22Rv1 (cell line): Measurements from ENCODE around the gene MBD3L2.

Experiments
- H3K27ac ChIP-seq: fragments of 450-650 bp; 2 replicates; pipeline ENCODE4 v1.5.1; 2017
- CTCF ChIP-seq: fragments of 450-650 bp; IDR thresholded peaks from 2 replicates; pipeline ENCODE4 v1.5.1; 2017; ENCODE audit warnings: mild to moderate bottlenecking
- ZFX ChIP-seq: fragments of 450-650 bp; IDR thresholded peaks from 2 replicates; pipeline ENCODE4 v1.6.1; 2017; ENCODE audit warnings: antibody characterized with exemption, borderline replicate concordance

Gene MBD3L2

GRCh38 chr19:7098701-7099596 is 49.8 kb downstream of the MBD3L2 start:
- peak overlapping the region; percentile 94 for H3K27ac ChIP-seq
- TF ChIP-seq CTCF = no peak
- TF ChIP-seq ZFX = no peak

GRCh38 chr19:7099597-7099921 is 50.4 kb downstream of the MBD3L2 start:
- TF ChIP-seq CTCF (no peak), ZFX (no peak)
- H3K27ac ChIP-seq = peak overlapping the region; percentile 94
